Dermis blood vessel endothelial cell (primary cell): Measurements from ENCODE around the gene HBQ1. TPM values are rescaled to one million over a fixed set of nuclear protein-coding genes. Genes with fewer than 3 reads are reported as not detected.
"Not testable (repeated sequence)": the region's sequence is repeated elsewhere in the genome, so short reads cannot be mapped to it uniquely, and the experiment has no call there.

Experiments
- DNase-seq: peaks from one replicate; pipeline ENCODE4 v3.0.0; 2010
- total RNA-seq: library from RNA; depleted of rRNA; stranded (reverse); fragments of >200 nt; gene quantifications from 2 replicates; pipeline ENCODE4 v1.2.3, GENCODE V29; 2014

The HBQ1 gene
- total RNA-seq, 1 donor from 2014 or later: 0.34 TPM

GRCh38 chr16:162271-162991, 17.8 kb upstream of the HBQ1 start:
- DNase-seq: no peak

GRCh38 chr16:163139-163538, 17.1 kb upstream of the HBQ1 start:
- DNase-seq: not testable (repeated sequence)

- not testable (repeated sequence) for DNase-seq
Observed at GRCh38 chr16:163696-164095, 16.6 kb upstream of the HBQ1 start.

GRCh38 chr16:164134-164823, 16.0 kb upstream of the HBQ1 start:
- DNase-seq: not testable (repeated sequence)

- no peak for DNase-seq
Observed at GRCh38 chr16:164827-165538, 15.3 kb upstream of the HBQ1 start.

- DNase-seq: no peak
Observed at GRCh38 chr16:165539-166374, 14.5 kb upstream of the HBQ1 start, which contains the start of gene HBM. Gene HBM (plus strand): TSS chr16:165978. CDS start chr16:165998, 20 bp downstream.

GRCh38 chr16:166375-167121, 13.7 kb upstream of the HBQ1 start:
- DNase-seq: no peak

GRCh38 chr16:167122-167690, 13.1 kb upstream of the HBQ1 start:
- DNase-seq: no peak

- no peak for DNase-seq
Observed at GRCh38 chr16:168424-168823, 11.8 kb upstream of the HBQ1 start.

- DNase-seq: no peak
Observed at GRCh38 chr16:169014-169413, 11.2 kb upstream of the HBQ1 start.

- peak; percentile 29 for DNase-seq
Observed at GRCh38 chr16:170088-170507, 10.2 kb upstream of the HBQ1 start.

- no peak for DNase-seq
Observed at GRCh38 chr16:170788-171187, 9.5 kb upstream of the HBQ1 start.

GRCh38 chr16:172374-172941, 7.8 kb upstream of the HBQ1 start, which contains the start of gene HBA2:
Gene HBA2 (plus strand): TSS chr16:172876. CDS start chr16:172913, 37 bp downstream.
- not testable (repeated sequence) for DNase-seq

- not testable (repeated sequence) for DNase-seq
Observed at GRCh38 chr16:173211-173854, 6.9 kb upstream of the HBQ1 start.

- DNase-seq: peak; percentile 33
Observed at GRCh38 chr16:173928-174769, 6.1 kb upstream of the HBQ1 start.

- no peak for DNase-seq
Observed at GRCh38 chr16:175011-175949, 5.0 kb upstream of the HBQ1 start.

- DNase-seq: not testable (repeated sequence)
Observed at GRCh38 chr16:176006-176405, 4.3 kb upstream of the HBQ1 start.
